ENCODE data around the gene DCST1. TPM values are rescaled to one million over a fixed set of nuclear protein-coding genes. Genes with fewer than 3 reads are reported as not detected.
A peak's percentile ranks its signal among the peaks of the same experiment; 100 is the strongest.

DCST1 gene
- total and polyA plus RNA-seq, 2 of the 13 experiments (the other 11 are each of a cell fraction or from before 2014, with no cell fraction given), result 0.04 TPM; not detected in 1

DNA sequence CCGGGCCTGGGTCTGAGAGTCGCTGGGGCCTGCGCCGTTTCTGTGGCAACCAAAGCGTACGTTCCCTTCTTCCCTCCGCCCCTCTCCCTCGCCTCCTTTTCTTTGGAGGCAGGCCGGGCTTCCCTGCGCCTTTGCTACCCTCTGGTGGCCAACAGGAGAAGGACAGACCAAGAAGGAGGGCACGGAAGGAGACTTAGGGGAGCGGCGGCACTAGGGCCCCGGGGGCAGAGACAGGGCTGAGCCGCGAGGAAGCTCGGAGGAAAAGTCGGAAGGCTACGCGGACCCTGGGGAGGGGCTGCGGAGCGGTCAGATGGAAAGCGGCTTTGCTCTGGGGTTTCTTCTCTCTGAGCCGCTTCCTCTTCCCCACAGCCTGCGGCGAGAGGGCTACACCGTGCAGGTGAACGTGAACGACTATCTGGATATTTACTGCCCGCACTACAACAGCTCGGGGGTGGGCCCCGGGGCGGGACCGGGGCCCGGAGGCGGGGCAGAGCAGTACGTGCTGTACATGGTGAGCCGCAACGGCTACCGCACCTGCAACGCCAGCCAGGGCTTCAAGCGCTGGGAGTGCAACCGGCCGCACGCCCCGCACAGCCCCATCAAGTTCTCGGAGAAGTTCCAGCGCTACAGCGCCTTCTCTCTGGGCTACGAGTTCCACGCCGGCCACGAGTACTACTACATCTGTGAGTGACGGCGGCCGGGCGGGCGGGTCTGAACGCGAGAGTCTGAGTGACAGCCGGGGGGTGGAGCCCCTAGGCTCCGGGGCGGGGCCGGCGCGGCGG, 51.3 kb downstream of the DCST1 start (continued):
- TF ChIP-seq ZSCAN31 (CRISPR knock-in tag; IDR thresholded peaks at IDR 0.05; ENCODE audit: low read depth) (peak; percentile 81), SALL2 (CRISPR knock-in tag; IDR thresholded peaks at IDR 0.05) (no peak), ZNF331 (CRISPR knock-in tag; IDR thresholded peaks at IDR 0.05) (peak; percentile 60; the same call in 1 of the 2 replicates), HOXA7 (CRISPR knock-in tag; IDR thresholded peaks at IDR 0.05) (no peak), SRSF1 (optimal IDR thresholded peaks at IDR 0.05; ENCODE audit: low read depth, low read length) (no peak), PATZ1 (CRISPR knock-in tag; IDR thresholded peaks at IDR 0.05) (peak; percentile 63), HBP1 (CRISPR knock-in tag; IDR thresholded peaks at IDR 0.05; ENCODE audit: low read depth) (no peak), ESRRA (CRISPR knock-in tag; IDR thresholded peaks at IDR 0.05; ENCODE audit: low read depth) (0 out of 2 replicates have a peak, but pooled peaks have one; percentile 15), KMT2B (CRISPR knock-in tag; IDR thresholded peaks at IDR 0.05) (peak; percentile 73; the same call in 1 of the 2 replicates), ZNF569 (CRISPR knock-in tag; IDR thresholded peaks at IDR 0.05; ENCODE audit: borderline replicate concordance) (no peak), ZNF713 (CRISPR knock-in tag; IDR thresholded peaks at IDR 0.05) (0 out of 2 replicates have a peak, but pooled peaks have one; percentile 31), HMG20A (CRISPR knock-in tag; IDR thresholded peaks at IDR 0.05; ENCODE audit: borderline replicate concordance) (no peak; the same call in 1 of the 2 replicates), DPF2 (CRISPR knock-in tag; IDR thresholded peaks at IDR 0.05; ENCODE audit: borderline replicate concordance, low read depth) (0 out of 2 replicates have a peak, but pooled peaks have one; percentile 34), PLRG1 (conservative IDR thresholded peaks at IDR 0.05) (no peak), NBN (conservative IDR thresholded peaks at IDR 0.05) (no peak), ATAD3A (CRISPR knock-in tag; IDR thresholded peaks at IDR 0.05) (no peak), THAP9 (CRISPR knock-in tag; IDR thresholded peaks at IDR 0.05; ENCODE audit: borderline replicate concordance) (no peak; the same call in 1 of the 2 replicates), ZNF234 (CRISPR knock-in tag; conservative IDR thresholded peaks at IDR 0.05) (no peak), NFYB (CRISPR knock-in tag; IDR thresholded peaks at IDR 0.05) (no peak), MXD4 (CRISPR knock-in tag; IDR thresholded peaks at IDR 0.05) (no peak), GABPB1 (CRISPR knock-in tag; IDR thresholded peaks at IDR 0.05) (peak; percentile 80), HOXA9 (CRISPR knock-in tag; IDR thresholded peaks at IDR 0.05; ENCODE audit: borderline replicate concordance) (no peak; the same call in 1 of the 2 replicates), TEAD2 (CRISPR knock-in tag; IDR thresholded peaks at IDR 0.05) (no peak)
- TF ChIP-seq, protein P1, sequence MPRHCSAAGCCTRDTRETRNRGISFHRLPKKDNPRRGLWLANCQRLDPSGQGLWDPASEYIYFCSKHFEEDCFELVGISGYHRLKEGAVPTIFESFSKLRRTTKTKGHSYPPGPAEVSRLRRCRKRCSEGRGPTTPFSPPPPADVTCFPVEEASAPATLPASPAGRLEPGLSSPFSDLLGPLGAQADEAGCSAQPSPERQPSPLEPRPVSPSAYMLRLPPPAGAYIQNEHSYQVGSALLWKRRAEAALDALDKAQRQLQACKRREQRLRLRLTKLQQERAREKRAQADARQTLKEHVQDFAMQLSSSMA (CRISPR knock-in tag; IDR thresholded peaks at IDR 0.05), result no peak
